Stomach (tissue), 9 donors: ENCODE data around the gene ANGPTL2. TPM values are rescaled to one million over a fixed set of nuclear protein-coding genes. Genes with fewer than 3 reads are reported as not detected.
A peak's percentile ranks its signal among the peaks of the same experiment; 100 is the strongest.

Source experiments
- DNase-seq, 2 donors: peaks; one replicate each; pipeline versions ENCODE4 v3.0.0 to v3.0.0-alpha.2; 2013 to 2019
- H3K27ac ChIP-seq, 5 donors: fragments of 200-600 bp in 4 of 5; sonication (generic) in 4 of 5; one replicate each; pipeline ENCODE4 v1.5.1; 2013 to 2019; ENCODE audit warnings: mild to moderate bottlenecking in 1 of 5, moderate library complexity in 1 of 5
- H3K27me3 ChIP-seq, 3 donors: fragments of 200-600 bp; sonication (generic); one replicate each; pipeline ENCODE4 v1.5.1; 2017 to 2019; ENCODE audit warnings: mixed run types in 1 of 3
- H3K36me3 ChIP-seq, 4 donors: fragments of 200-600 bp; sonication (generic); 1 replicate in 3 of 4; 2 replicates in 1 of 4; pipeline ENCODE4 v1.5.1; 2016 to 2019
- H3K4me1 ChIP-seq, 4 donors: fragments of 200-600 bp; sonication (generic); one replicate each; pipeline ENCODE4 v1.5.1; 2016 to 2019
- H3K4me3 ChIP-seq, 4 donors: fragments of 200-600 bp; sonication (generic) in 3 of 4; one replicate each; pipeline ENCODE4 v1.5.1; 2016 to 2019; ENCODE audit warnings: mild to moderate bottlenecking in 1 of 4
- H3K9me3 ChIP-seq, 4 donors: fragments of 200-600 bp; sonication (generic); one replicate each; pipeline ENCODE4 v1.5.1; 2016 to 2019
- CTCF ChIP-seq, 7 experiments: fragments of 450-650 bp in 4 of 7; fragments of 200-600 bp in 3 of 7; sonication (generic) in 3 of 7; IDR thresholded peaks; one replicate each; pipeline ENCODE4 v1.5.1; 2016 to 2019; ENCODE audit warnings: antibody characterized with exemption in 7 of 7, control low read depth in 2 of 7, mild to moderate bottlenecking in 1 of 7
- EP300 ChIP-seq: sonication (generic); formaldehyde crosslinking; IDR thresholded peaks from one replicate; pipeline ENCODE4 v1.6.1; 2017; ENCODE audit warnings: antibody characterized with exemption
- POLR2A ChIP-seq, 4 donors: fragments of 450-650 bp; IDR thresholded peaks; one replicate each; pipeline ENCODE4 v1.6.1; 2016; ENCODE audit warnings: antibody characterized with exemption in 4 of 4, control low read depth in 2 of 4, mild to moderate bottlenecking in 1 of 4, moderate library complexity in 1 of 4
- POLR2AphosphoS5 ChIP-seq, 3 donors: sonication (generic); formaldehyde crosslinking; IDR thresholded peaks; one replicate each; pipeline ENCODE4 v1.6.1; 2016; ENCODE audit warnings: antibody characterized with exemption in 3 of 3
- WGBS, 5 donors: extraction: QIAGEN DNeasy Blood & Tissue Kit in 3 of 5; methylation state at CpG; one replicate each; pipeline versions ENCODE4 v1.1.5 to v1.1.7; 2013 to 2018; 5-methylcytosine and 5-hydroxymethylcytosine counted together
- intact Hi-C: fragments of 100-400 bp; cut with DNase I; formaldehyde crosslinking; loops from one replicate; pipeline ENCODE4 v1.15.1; 2023; ENCODE audit warnings: low total_unique reads
- polyA plus RNA-seq, 3 donors: library from polyadenylated mRNA; stranded (reverse); fragments of 200-250 nt; gene quantifications; one replicate each; pipeline ENCODE4 v1.2.3, GENCODE V29; 2013
- total RNA-seq, 5 donors: library from RNA; depleted of rRNA; stranded (reverse); fragments of >200 nt; gene quantifications; one replicate each; pipeline versions ENCODE4 v1.1.0 to v1.2.3, GENCODE V29; 2014 to 2016
- donor health status: healthy with polysubstance abuse.
- donor health status: Bipolar disorder and iron deficiency.
- donor health status: healthy.

Gene ANGPTL2
- total and polyA plus RNA-seq, 8 donors = 5.7 to 26.3 (median 10.2) TPM

- Histone ChIP-seq H3K9me3 (no peaks in the 10 kb centered on the region), H3K4me1 (no peaks in the 10 kb centered on the region), H3K4me3 (no peak overlapping the region), H3K27me3 (no peaks in the 10 kb centered on the region), H3K27ac (peak overlapping the region in 3 of 5 donors; percentile 29 to 71 (median 36)), H3K36me3 (no peaks in the 10 kb centered on the region)
- peak in 1 of 2 donors; percentile 84 for DNase-seq
- no peak for TF ChIP-seq POLR2AphosphoS5 (IDR thresholded peaks at IDR 0.05)
- no peak for TF ChIP-seq EP300
- no peak for TF ChIP-seq CTCF (IDR thresholded peaks at IDR 0.05)
- no peak for TF ChIP-seq POLR2A (IDR thresholded peaks at IDR 0.05)
- intact Hi-C loops = no loop called here
- 74 to 86% (median 83%) methylated on average over 7 to 8 of the region's 8 CpGs for WGBS, 5 donors
Measured at GRCh38 chr9:127144670-127145445, 22.4 kb upstream of the ANGPTL2 start.

GRCh38 chr9:127143920-127144465 is 21.6 kb upstream of the ANGPTL2 start:
- Histone ChIP-seq H3K27me3 (no peaks in the 10 kb centered on the region), H3K27ac (peak overlapping the region in 4 of 5 donors; percentile 1 to 71 (median 41)), H3K4me3 (no peak overlapping the region), H3K9me3 (no peaks in the 10 kb centered on the region), H3K4me1 (no peaks in the 10 kb centered on the region), H3K36me3 (no peaks in the 10 kb centered on the region)
- intact Hi-C loops = no loop called here
- DNase-seq = peak in 1 of 2 donors; percentile 7
- TF ChIP-seq CTCF (IDR thresholded peaks at IDR 0.05) (no peak), POLR2AphosphoS5 (IDR thresholded peaks at IDR 0.05) (no peak), POLR2A (IDR thresholded peaks at IDR 0.05) (no peak), EP300 (no peak)
- WGBS, 5 donors = 87 to 95% (median 94%) methylated on average over 7 to 8 of the region's 8 CpGs

GRCh38 chr9:127142931-127143464 is 20.6 kb upstream of the ANGPTL2 start:
- DNase-seq = peak in 1 of 2 donors; percentile 4
- intact Hi-C loops = no loop called here
- H3K4me3 ChIP-seq = no peak overlapping the region

More at GRCh38 chr9:127142931-127143464, 20.6 kb upstream of the ANGPTL2 start:
- Histone ChIP-seq H3K27ac (peak overlapping the region in 2 of 5 donors; percentile 1 to 63), H3K36me3 (no peaks in the 10 kb centered on the region), H3K9me3 (no peaks in the 10 kb centered on the region), H3K27me3 (no peaks in the 10 kb centered on the region), H3K4me1 (no peaks in the 10 kb centered on the region)
- WGBS, 5 donors = 50 to 63% (median 59%) methylated on average over 2 of the region's 2 CpGs
- TF ChIP-seq POLR2AphosphoS5 (IDR thresholded peaks at IDR 0.05) (no peak), CTCF (IDR thresholded peaks at IDR 0.05) (no peak), POLR2A (IDR thresholded peaks at IDR 0.05) (no peak), EP300 (no peak)
